Heart left ventricle (tissue), 13 donors: Measurements from ENCODE around the gene TMC7.

Experiments
- POLR2A ChIP-seq, 2 donors: fragments of 450-650 bp; IDR thresholded peaks; one replicate each; pipeline ENCODE4 v1.6.1; 2017; ENCODE audit warnings: antibody characterized with exemption in 2 of 2, mild to moderate bottlenecking in 2 of 2, moderate library complexity in 2 of 2
- TF ChIP-seq, protein P1 (sequence below), 12 donors: fragments of 200-600 bp; sonication (generic) in 4 of 12; IDR thresholded peaks; one replicate each; pipeline versions ENCODE4 v1.5.0 to v1.8.0; 2018 to 2022; ENCODE audit warnings: antibody characterized with exemption in 12 of 12, mild to moderate bottlenecking in 5 of 12
- donor health status: ischemic (EF 13 %, LVEDD 7.1; RV severe dilation, severe dysfunction).
- donor health status: DM: no; HTN: yes; CAD: no.
- donor health status: DM: no; HTN: no; CAD: no.
- donor health status: ischemic (EF 25% LVEDD 6.9; RV normal size, moderate dysfunction).
- donor health status: ischemic (EF 25% LVEDD 5.7; RV mildly dilated, moderate dysfunction).
- donor health status: ischemic (EF 35%, LVEDD 5.7; RV mildly dilated, moderate dysfunction).
- donor health status: nonischemic (EF 11% LVEDD 7.7; RV severe dilation, severe dysfunction).
- donor health status: DM: yes; HTN: yes; CAD: no.
- donor health status: PGD.
- donor health status: ischemic (EF 29% LVEDD 5.4; RV normal size, mild dysfunction).
- donor health status: nonischemic (EF 23%, LVEDD 6.1; RV moderate dilation, normal function).

DNA sequence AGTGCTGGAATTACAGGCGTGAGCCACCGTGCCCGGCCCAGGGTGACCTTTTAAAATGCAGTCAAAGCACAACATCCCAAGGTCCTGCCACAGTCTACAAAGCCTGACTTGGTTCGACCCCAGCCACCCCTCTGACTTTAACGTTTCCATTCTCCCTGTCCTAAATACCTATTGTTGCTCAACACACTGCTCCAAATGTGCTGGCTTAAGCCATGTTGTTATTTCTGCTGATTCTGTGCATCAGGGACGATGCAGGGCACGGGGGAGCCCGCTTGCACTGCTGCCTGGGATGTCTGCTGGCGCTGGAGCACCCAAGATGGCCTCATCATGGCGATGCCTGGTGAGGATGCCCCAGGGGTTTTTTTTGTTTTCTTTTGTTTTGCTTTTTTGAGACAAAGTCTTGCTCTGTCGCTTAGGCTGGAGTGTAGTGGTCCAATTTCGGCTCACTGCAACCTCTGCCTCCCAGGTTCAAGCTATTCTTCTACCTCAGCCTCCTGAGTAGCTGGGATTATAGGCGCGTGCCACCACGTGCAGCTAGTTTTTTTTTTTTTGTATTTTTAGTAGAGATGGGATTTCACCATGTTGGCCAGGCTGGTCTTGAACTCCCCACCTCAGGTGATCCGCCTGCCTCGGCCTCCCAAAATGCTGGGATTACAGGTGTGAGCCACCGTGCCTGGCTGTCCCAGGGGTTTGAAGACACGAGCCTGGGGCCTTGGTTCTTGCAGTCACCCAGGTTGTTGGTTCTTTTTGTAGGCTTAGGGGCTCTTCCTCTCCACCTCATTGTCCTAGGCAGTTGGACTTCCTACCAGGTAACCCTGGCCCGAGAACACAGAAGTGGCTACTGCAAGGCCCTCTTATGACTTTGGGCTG is 22.9 kb downstream of the TMC7 start:
- TF ChIP-seq, protein P1, sequence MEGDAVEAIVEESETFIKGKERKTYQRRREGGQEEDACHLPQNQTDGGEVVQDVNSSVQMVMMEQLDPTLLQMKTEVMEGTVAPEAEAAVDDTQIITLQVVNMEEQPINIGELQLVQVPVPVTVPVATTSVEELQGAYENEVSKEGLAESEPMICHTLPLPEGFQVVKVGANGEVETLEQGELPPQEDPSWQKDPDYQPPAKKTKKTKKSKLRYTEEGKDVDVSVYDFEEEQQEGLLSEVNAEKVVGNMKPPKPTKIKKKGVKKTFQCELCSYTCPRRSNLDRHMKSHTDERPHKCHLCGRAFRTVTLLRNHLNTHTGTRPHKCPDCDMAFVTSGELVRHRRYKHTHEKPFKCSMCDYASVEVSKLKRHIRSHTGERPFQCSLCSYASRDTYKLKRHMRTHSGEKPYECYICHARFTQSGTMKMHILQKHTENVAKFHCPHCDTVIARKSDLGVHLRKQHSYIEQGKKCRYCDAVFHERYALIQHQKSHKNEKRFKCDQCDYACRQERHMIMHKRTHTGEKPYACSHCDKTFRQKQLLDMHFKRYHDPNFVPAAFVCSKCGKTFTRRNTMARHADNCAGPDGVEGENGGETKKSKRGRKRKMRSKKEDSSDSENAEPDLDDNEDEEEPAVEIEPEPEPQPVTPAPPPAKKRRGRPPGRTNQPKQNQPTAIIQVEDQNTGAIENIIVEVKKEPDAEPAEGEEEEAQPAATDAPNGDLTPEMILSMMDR (IDR thresholded peaks at IDR 0.05) = no peak
- TF ChIP-seq POLR2A (IDR thresholded peaks at IDR 0.05) = no peak
